HG03439 (cell line): ENCODE data around the gene PRM3.
A peak's percentile ranks its signal among the peaks of the same experiment; 100 is the strongest.

Experiments used
- ATAC-seq: cut with Tn5 transposase; IDR thresholded peaks from one replicate; pipeline ENCODE4 v1.9.1; 2021; ENCODE audit warnings: mild to moderate bottlenecking, moderate library complexity; ENCODE audit not compliant: unreplicated experiment

PRM3 gene

GRCh38 chr16:11229432-11229831 lies 44.0 kb downstream of the PRM3 start:
- no peak for ATAC-seq

DNA sequence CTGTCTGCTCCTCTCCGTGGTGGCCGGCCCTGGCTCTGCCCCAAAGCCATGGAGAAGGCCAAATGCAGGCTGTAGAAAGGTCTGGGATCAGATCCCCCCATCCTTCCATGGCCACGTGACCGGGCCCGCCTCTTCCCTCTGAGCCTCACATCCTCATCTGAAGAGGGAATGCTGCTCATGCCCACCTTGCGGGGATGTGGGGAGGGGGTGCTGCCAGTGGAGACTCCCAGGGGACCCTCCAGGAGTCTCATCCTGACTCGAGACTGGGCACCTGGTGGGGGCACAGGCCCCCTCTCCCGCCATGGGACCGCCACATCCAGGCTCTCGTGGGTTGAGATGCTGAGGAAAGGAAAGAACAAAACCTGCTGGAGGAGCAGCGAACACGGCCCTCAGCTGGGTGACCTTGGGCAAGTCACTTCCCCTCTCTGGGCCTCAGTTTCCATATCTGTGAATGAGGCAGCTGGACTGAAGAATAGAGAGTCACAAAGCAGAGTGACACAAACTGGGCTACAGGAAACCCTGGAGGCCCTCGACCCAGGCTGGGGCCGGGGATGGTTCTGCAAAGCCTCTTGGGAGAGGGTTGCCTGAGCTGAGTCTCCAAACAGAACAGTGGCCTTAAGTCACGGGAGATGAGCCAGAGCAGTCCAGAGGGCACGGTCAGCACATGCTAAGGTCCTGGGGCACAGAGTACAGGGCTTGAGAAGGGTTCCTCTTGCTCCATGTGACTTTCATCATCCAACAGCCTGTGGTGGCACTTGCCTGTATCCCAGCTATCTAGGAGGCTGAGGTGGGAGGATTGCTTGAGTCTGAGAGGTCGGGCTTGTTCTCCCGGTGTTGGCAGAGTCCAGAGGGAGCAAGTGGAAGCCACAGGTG lies 47.5 kb downstream of the PRM3 start:
- ATAC-seq: no peak

DNA sequence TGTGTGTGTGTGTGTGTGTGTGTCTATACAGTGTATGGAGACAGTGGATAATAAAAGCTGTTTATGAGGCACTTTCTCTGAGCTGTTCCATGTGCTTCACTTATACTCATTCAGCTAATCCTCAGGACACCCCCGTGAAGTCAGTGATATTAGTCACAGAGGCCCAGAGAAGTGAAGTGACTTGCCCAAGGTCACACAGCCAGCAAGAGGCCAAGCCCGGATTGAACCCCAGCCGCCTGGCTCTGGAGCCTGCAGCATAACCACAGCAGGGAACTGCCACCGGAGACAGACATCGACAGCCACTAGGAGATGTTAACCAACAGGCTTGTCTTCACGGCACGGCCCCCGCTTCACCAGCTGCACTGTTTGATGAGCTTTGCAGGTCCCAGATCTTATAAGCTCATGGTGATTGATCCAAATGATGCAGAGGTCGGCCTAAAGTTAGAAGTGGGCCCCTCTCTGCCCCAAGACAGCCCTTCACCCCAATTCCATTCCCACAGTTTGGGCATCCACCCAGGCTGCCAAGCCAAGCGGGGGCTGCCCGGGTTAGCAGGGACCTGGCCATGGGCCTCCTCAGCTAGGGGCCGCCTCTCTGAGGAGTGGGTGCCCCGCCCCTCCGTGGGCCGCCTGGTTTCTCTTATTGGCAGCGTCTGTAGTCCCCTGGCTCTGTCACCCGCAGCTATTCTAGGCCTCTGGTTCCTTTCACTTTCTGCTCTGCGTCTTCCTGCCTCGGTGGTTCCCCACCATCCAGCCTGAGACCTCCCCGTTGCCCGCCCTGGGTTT lies 48.3 kb downstream of the PRM3 start:
- ATAC-seq: peak; percentile 80

DNA sequence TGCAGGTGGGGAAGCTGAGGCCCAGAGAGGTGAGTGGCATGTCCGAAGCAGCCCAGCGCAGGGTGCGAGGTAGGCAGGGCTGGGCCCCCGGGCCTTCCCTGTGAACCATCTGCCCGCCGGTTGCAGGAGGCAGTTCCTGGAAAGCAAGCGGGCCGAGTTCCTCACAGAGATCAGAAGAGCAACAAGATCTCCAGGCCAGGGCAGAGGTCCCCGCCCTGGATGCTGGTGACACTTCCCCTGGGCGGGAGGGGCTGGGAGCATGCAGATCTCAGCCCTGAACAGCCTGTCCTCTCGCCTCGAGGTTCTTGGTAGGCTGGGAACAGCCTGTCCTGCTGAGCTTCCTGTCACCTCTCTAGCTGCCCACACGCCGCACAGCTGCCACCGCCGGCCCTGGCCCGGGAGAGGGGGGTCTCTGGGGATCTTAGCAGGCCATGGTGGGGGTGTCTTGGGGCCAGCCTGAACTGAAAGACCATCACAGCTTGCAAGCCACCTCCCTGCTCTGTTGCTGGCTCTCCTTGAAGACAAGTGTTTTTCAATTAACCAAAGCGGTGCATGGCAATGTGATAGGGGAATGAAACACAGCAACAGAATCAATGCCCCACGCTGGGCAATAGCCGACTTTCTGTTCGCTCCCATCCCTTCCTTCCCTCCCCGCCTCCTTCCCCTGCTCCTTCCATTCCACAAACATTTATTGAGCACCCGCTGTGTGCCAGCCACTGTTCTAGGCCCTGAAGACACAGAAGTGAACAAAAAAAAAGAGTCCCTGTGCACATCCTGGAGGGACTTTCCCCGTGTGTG lies 49.1 kb downstream of the PRM3 start:
- no peak for ATAC-seq
